ENCODE results near the gene PREB. TPM values are rescaled to one million over a fixed set of nuclear protein-coding genes. Genes with fewer than 3 reads are reported as not detected.
"Not testable (repeated sequence)": the region's sequence is repeated elsewhere in the genome, so short reads cannot be mapped to it uniquely, and the experiment has no call there.

The PREB gene, protein sequence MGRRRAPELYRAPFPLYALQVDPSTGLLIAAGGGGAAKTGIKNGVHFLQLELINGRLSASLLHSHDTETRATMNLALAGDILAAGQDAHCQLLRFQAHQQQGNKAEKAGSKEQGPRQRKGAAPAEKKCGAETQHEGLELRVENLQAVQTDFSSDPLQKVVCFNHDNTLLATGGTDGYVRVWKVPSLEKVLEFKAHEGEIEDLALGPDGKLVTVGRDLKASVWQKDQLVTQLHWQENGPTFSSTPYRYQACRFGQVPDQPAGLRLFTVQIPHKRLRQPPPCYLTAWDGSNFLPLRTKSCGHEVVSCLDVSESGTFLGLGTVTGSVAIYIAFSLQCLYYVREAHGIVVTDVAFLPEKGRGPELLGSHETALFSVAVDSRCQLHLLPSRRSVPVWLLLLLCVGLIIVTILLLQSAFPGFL
- 100 to 1,000 TPM in 1 of 2 donors, 10 to 100 TPM in 1; 91.6 to 109 TPM for total RNA-seq

GRCh38 chr2:27133905-27134780, at the start of gene PREB:
PREB (minus strand) TSS chr2:27134636; CDS start chr2:27134421, 215 bp downstream.
- H3K27ac Mint-ChIP-seq = peak within 1 kb of the TSS; percentile 79 to 92
- DNase-seq (ENCODE audit: low spot score) (peak; percentile 99), ATAC-seq (peak; percentile 94 to 97)
- peak within 1 kb of the TSS; percentile 89 for H3K4me3 Mint-ChIP-seq
- no peaks in the 10 kb centered on the region for H3K27me3 Mint-ChIP-seq
- peaks cover 6% of the 10 kb centered on the region for H3K36me3 Mint-ChIP-seq
- H3K4me1 Mint-ChIP-seq (ENCODE audit: low read depth in 2 of 2) = peaks cover 17 to 28% of the 10 kb centered on the region in 2 donors
- H3K9me3 Mint-ChIP-seq = no peaks in the 10 kb centered on the region

- Mint-ChIP-seq H3K36me3 (no peaks in the 10 kb centered on the region), H3K4me1 (ENCODE audit: low read depth in 2 of 2) (peaks cover 0 to 6% of the 10 kb centered on the region in 2 donors), H3K4me3 (no peak overlapping the region), H3K27me3 (peaks cover 14 to 35% of the 10 kb centered on the region in 2 donors), H3K27ac (no peak overlapping the region), H3K9me3 (no peaks in the 10 kb centered on the region)
- ATAC-seq (peak in 1 of 2 donors; percentile 65), DNase-seq (ENCODE audit: low spot score) (no peak)
These were observed 49.7 kb upstream of the PREB start for GRCh38 chr2:27184115-27184514.

DNA sequence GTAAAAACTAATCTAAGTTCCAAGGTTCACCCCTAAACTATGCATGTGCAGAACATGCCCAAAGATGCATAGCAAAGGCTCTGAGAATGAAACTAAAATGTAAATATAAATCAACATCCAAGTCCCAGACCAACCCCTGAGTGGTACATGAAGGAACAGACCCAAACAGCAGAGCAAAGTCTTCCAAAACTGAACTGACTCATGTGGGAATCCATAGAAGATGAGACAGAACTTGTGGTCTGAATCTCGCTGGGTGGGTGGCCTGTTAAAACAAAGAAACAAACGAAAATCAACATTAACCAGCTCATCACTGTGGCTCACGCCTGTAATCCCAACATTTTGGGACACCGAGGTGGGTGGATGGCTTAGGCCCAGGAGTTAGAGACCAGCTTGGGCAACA, 47.9 kb upstream of the PREB start:
- Mint-ChIP-seq H3K27me3 (peaks cover 14 to 40% of the 10 kb centered on the region in 2 donors), H3K36me3 (no peaks in the 10 kb centered on the region), H3K27ac (no peak overlapping the region), H3K4me3 (no peak overlapping the region), H3K4me1 (ENCODE audit: low read depth in 2 of 2) (peaks cover 0 to 6% of the 10 kb centered on the region in 2 donors), H3K9me3 (no peaks in the 10 kb centered on the region)
- no peak for ATAC-seq
- DNase-seq (ENCODE audit: low spot score) = no peak

DNA sequence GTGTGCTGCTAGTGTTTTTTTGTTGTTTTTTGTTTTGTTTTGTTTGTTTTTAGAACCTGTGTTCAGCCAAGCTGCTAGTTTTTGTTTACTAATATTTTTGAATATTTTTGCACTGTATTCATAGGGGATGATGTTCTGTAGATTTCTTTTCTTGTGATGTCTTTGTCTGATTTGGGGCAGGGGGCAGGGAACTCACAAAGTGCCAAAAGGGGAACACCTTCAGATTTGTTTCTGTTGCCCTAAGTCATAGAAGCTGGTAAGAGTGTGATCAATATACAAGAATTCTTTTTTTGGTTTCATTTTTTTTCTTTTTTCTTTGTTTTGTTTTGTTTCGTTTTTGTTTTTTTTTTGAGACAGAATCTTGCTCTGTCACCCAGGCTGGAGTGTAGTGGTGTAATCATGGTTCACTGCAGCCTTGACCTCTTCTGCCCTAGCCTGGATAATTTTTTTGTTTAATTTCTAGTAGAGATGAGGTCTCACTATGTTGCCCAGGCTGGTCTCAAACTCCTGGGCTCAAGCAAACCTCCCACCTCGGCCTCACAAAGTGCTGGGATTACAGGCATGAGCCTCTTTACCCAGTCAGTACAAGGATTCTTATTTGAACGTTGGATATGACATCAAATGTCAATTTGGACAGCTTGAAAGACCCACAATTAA, 45.0 kb upstream of the PREB start:
- H3K9me3 Mint-ChIP-seq = no peaks in the 10 kb centered on the region
- H3K4me1 Mint-ChIP-seq (ENCODE audit: low read depth in 2 of 2) = peaks cover 0 to 6% of the 10 kb centered on the region in 2 donors
- DNase-seq (ENCODE audit: low spot score) = no peak
- no peak for ATAC-seq
- H3K36me3 Mint-ChIP-seq = no peaks in the 10 kb centered on the region
- H3K4me3 Mint-ChIP-seq = no peak overlapping the region
- peaks cover 19 to 35% of the 10 kb centered on the region in 2 donors for H3K27me3 Mint-ChIP-seq
- no peak overlapping the region for H3K27ac Mint-ChIP-seq

GRCh38 chr2:27178469-27178868, 44.0 kb upstream of the PREB start:
- H3K27ac Mint-ChIP-seq = no peak overlapping the region
- no peak for ATAC-seq
- no peaks in the 10 kb centered on the region for H3K9me3 Mint-ChIP-seq
- peaks cover 14 to 26% of the 10 kb centered on the region in 2 donors for H3K27me3 Mint-ChIP-seq
- DNase-seq (ENCODE audit: low spot score) = no peak
- no peaks in the 10 kb centered on the region for H3K36me3 Mint-ChIP-seq
- H3K4me1 Mint-ChIP-seq (ENCODE audit: low read depth in 2 of 2) = no peaks in the 10 kb centered on the region
- H3K4me3 Mint-ChIP-seq = no peak overlapping the region

GRCh38 chr2:27177441-27178351, 43.3 kb upstream of the PREB start:
- Mint-ChIP-seq H3K4me3 (no peak overlapping the region), H3K27me3 (peaks cover 14 to 26% of the 10 kb centered on the region in 2 donors), H3K4me1 (ENCODE audit: low read depth in 2 of 2) (no peaks in the 10 kb centered on the region), H3K9me3 (no peaks in the 10 kb centered on the region), H3K36me3 (no peaks in the 10 kb centered on the region), H3K27ac (no peak overlapping the region)
- ATAC-seq (no peak), DNase-seq (ENCODE audit: low spot score) (no peak)

GRCh38 chr2:27175781-27176180, 41.3 kb upstream of the PREB start:
- not testable (repeated sequence) for H3K4me1 Mint-ChIP-seq (ENCODE audit: low read depth in 2 of 2); H3K27me3 Mint-ChIP-seq; H3K4me3 Mint-ChIP-seq; ATAC-seq; H3K27ac Mint-ChIP-seq; DNase-seq (ENCODE audit: low spot score); H3K9me3 Mint-ChIP-seq; H3K36me3 Mint-ChIP-seq

GRCh38 chr2:27175330-27175729, 40.9 kb upstream of the PREB start:
- no peak for ATAC-seq
- DNase-seq (ENCODE audit: low spot score) = no peak
- Mint-ChIP-seq H3K4me3 (no peak overlapping the region), H3K4me1 (ENCODE audit: low read depth in 2 of 2) (peaks cover 0 to 2% of the 10 kb centered on the region in 2 donors), H3K9me3 (no peaks in the 10 kb centered on the region), H3K36me3 (no peaks in the 10 kb centered on the region), H3K27me3 (peaks cover 10 to 11% of the 10 kb centered on the region in 2 donors), H3K27ac (no peak overlapping the region)

- H3K27me3 Mint-ChIP-seq = peaks cover 10 to 12% of the 10 kb centered on the region in 2 donors
- no peak overlapping the region for H3K27ac Mint-ChIP-seq
- ATAC-seq (no peak), DNase-seq (ENCODE audit: low spot score) (no peak)
- no peaks in the 10 kb centered on the region for H3K9me3 Mint-ChIP-seq
- no peaks in the 10 kb centered on the region for H3K36me3 Mint-ChIP-seq
- peaks cover 0 to 2% of the 10 kb centered on the region in 2 donors for H3K4me1 Mint-ChIP-seq (ENCODE audit: low read depth in 2 of 2)
- no peak overlapping the region for H3K4me3 Mint-ChIP-seq
These were observed 40.2 kb upstream of the PREB start for GRCh38 chr2:27174638-27175037.

- H3K4me3 Mint-ChIP-seq = no peak overlapping the region
- DNase-seq (ENCODE audit: low spot score) (no peak), ATAC-seq (no peak)
- H3K4me1 Mint-ChIP-seq (ENCODE audit: low read depth in 2 of 2) = peaks cover 0 to 2% of the 10 kb centered on the region in 2 donors
- H3K27me3 Mint-ChIP-seq = peaks cover 7 to 11% of the 10 kb centered on the region in 2 donors
- no peak overlapping the region for H3K27ac Mint-ChIP-seq
- no peaks in the 10 kb centered on the region for H3K9me3 Mint-ChIP-seq
- no peaks in the 10 kb centered on the region for H3K36me3 Mint-ChIP-seq
These were observed 37.0 kb upstream of the PREB start for GRCh38 chr2:27171351-27171848.

- Mint-ChIP-seq H3K4me3 (no peak overlapping the region), H3K27ac (no peak overlapping the region), H3K4me1 (ENCODE audit: low read depth in 2 of 2) (peaks cover 0 to 2% of the 10 kb centered on the region in 2 donors), H3K36me3 (no peaks in the 10 kb centered on the region), H3K9me3 (no peaks in the 10 kb centered on the region), H3K27me3 (peaks cover 7% of the 10 kb centered on the region in 2 donors)
- no peak for DNase-seq (ENCODE audit: low spot score)
- no peak for ATAC-seq
These were observed 36.3 kb upstream of the PREB start for GRCh38 chr2:27170581-27171337.
